ENCODE results near the gene MTOR. TPM values are rescaled to one million over a fixed set of nuclear protein-coding genes. Genes with fewer than 3 reads are reported as not detected.

MTOR gene
- polyA plus RNA-seq, 3 donors: 2.0 to 29.4 (median 3.3) TPM

DNA sequence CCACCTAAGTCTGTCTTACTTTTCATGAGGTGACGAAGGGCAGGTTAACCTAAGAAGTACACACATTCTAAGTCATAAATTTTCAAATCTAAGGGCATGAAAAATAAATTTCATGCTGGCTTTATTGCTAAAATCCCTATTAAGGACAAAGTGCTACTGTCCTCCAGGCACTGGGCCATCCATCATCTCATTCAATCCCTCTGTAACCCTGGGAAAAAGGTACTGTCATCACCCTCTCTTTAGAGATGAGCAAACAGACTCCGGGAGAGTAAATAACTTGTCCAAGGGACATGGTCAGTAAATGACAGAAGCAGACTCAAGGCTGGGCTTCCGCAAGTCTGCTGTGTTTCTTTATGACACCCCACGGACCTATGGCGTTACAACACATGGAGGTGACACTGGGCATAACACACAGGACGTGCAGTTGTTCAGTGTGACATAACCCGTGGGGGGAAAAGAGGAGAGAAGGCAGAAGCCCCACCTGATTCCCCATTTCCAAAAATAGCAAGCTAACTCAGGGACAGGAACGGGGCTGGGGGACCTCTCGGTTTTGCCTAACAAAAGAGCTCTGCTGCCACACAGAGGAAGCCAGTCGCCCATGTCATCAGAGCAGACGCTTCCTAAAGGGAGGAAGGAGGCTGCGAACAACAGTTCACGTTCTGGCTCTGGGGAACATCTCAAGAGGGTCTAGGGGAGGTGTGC is 190.0 kb downstream of the MTOR start:
- Histone ChIP-seq H4K20me1 (ENCODE audit: insufficient read depth, low read length) (no peaks in the 10 kb centered on the region), H2AFZ (ENCODE audit: insufficient read depth, low read depth, low read length, poor library complexity, severe bottlenecking) (no peak overlapping the region), H3K4me3 (replicated peaks in 1 of 3; ENCODE audit: low read depth in 2 of 3, low read length in 3 of 3) (no peak overlapping the region), H3K4me1 (ENCODE audit: control insufficient read depth in 1 of 2, insufficient read depth in 2 of 2, low read length in 2 of 2) (no peaks in the 10 kb centered on the region), H3K9me3 (replicated peaks in 1 of 2; ENCODE audit: control insufficient read depth in 1 of 2, insufficient read depth in 1 of 2, low read length in 2 of 2) (no peaks in the 10 kb centered on the region), H3K36me3 (replicated peaks in 1 of 2; ENCODE audit: control insufficient read depth in 1 of 2, insufficient read depth in 2 of 2, low read length in 2 of 2) (peaks cover 95 to 100% of the 10 kb centered on the region in 2 donors), H3K27me3 (ENCODE audit: control insufficient read depth in 2 of 2, insufficient read depth in 2 of 2, low read length in 2 of 2) (no peaks in the 10 kb centered on the region), H3K9ac (ENCODE audit: insufficient read depth, low read length, poor library complexity, severe bottlenecking) (no peak overlapping the region), H3K79me2 (ENCODE audit: insufficient read depth, low read length) (no peaks in the 10 kb centered on the region), H3K27ac (ENCODE audit: low read depth in 1 of 2, low read length in 2 of 2) (no peak overlapping the region), H3K4me2 (replicated peaks; ENCODE audit: extremely low read depth, low read length, poor library complexity, severe bottlenecking) (no peak overlapping the region)
- TF ChIP-seq, protein P1, sequence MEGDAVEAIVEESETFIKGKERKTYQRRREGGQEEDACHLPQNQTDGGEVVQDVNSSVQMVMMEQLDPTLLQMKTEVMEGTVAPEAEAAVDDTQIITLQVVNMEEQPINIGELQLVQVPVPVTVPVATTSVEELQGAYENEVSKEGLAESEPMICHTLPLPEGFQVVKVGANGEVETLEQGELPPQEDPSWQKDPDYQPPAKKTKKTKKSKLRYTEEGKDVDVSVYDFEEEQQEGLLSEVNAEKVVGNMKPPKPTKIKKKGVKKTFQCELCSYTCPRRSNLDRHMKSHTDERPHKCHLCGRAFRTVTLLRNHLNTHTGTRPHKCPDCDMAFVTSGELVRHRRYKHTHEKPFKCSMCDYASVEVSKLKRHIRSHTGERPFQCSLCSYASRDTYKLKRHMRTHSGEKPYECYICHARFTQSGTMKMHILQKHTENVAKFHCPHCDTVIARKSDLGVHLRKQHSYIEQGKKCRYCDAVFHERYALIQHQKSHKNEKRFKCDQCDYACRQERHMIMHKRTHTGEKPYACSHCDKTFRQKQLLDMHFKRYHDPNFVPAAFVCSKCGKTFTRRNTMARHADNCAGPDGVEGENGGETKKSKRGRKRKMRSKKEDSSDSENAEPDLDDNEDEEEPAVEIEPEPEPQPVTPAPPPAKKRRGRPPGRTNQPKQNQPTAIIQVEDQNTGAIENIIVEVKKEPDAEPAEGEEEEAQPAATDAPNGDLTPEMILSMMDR (IDR thresholded peaks at IDR 0.05): no peak
- 90% methylated on average over 4 of the region's 13 CpGs for WGBS (ENCODE audit: insufficient coverage)
- Mint-ChIP-seq H3K27me3 (ENCODE audit: low read depth in 3 of 3) (peaks cover 0 to 4% (median 2%) of the 10 kb centered on the region in 3 donors), H3K27ac (peak overlapping the region in 1 of 7 donors; percentile 51), H3K9me3 (no peaks in the 10 kb centered on the region), H3K36me3 (peaks cover 84 to 98% of the 10 kb centered on the region in 2 donors), H3K4me3 (no peak overlapping the region), H3K4me1 (no peaks in the 10 kb centered on the region)
- intact Hi-C loops (cut with micrococcal nuclease): no loop called here
- no peak for DNase-seq

DNA sequence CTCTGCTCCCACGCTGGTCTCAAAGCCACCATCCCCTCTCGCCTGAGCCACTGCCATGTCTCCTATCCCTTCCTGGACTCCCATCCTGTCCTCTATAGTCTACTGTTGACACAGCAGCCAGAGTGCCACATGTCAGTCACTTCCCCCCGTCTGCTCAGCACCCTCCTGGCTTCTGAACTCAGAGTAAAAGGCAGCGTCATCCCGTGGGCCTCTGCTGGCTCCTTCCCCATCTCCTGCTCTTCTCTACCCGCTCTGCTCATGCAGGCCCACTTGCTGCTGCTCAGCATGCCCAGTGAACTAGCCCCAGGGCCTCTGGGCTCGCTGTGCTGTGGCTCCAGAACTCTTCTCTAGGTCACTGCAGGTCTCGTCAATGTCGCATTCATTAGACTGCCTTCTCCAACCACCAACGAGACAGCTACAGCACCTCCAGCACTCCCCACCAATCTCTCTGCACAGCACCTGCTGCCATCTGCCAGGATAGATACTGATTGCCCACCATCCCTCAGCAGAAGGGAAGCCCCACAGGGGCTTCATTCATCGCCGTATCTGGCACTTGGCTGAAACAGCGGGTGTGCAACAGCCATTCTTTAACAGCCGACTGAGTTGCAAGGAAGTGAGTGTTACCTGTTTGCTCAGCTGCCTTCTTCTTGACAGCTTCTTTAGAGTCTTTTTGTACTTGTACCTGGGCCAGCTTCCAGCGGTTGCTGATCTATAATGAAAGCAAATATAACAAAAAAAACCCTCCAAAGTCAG is 190.7 kb downstream of the MTOR start:
- H3K36me3 ChIP-seq (replicated peaks in 1 of 2; ENCODE audit: control insufficient read depth in 1 of 2, insufficient read depth in 2 of 2, low read length in 2 of 2): peaks cover 92 to 99% of the 10 kb centered on the region in 2 donors
- DNase-seq: no peak
- intact Hi-C loops (cut with micrococcal nuclease): no loop called here
- no peak overlapping the region for H2AFZ ChIP-seq (ENCODE audit: insufficient read depth, low read depth, low read length, poor library complexity, severe bottlenecking)
- Mint-ChIP-seq H3K27me3 (ENCODE audit: low read depth in 3 of 3) (peaks cover 0 to 4% (median 2%) of the 10 kb centered on the region in 3 donors), H3K9me3 (no peaks in the 10 kb centered on the region), H3K27ac (peak overlapping the region in 1 of 7 donors; percentile 9), H3K4me3 (no peak overlapping the region), H3K4me1 (no peaks in the 10 kb centered on the region), H3K36me3 (peaks cover 82 to 98% of the 10 kb centered on the region in 2 donors)
- TF ChIP-seq, protein P1 (IDR thresholded peaks at IDR 0.05): no peak
- no peaks in the 10 kb centered on the region for H3K79me2 ChIP-seq (ENCODE audit: insufficient read depth, low read length)
- H4K20me1 ChIP-seq (ENCODE audit: insufficient read depth, low read length): no peaks in the 10 kb centered on the region
- H3K9ac ChIP-seq (ENCODE audit: insufficient read depth, low read length, poor library complexity, severe bottlenecking): no peak overlapping the region
- 88% methylated on average over 10 of the region's 15 CpGs for WGBS (ENCODE audit: insufficient coverage)
- H3K9me3 ChIP-seq (replicated peaks in 1 of 2; ENCODE audit: control insufficient read depth in 1 of 2, insufficient read depth in 1 of 2, low read length in 2 of 2): no peaks in the 10 kb centered on the region
- no peaks in the 10 kb centered on the region for H3K27me3 ChIP-seq (ENCODE audit: control insufficient read depth in 2 of 2, insufficient read depth in 2 of 2, low read length in 2 of 2)
- no peaks in the 10 kb centered on the region for H3K4me1 ChIP-seq (ENCODE audit: control insufficient read depth in 1 of 2, insufficient read depth in 2 of 2, low read length in 2 of 2)
- no peak overlapping the region for H3K4me3 ChIP-seq (replicated peaks in 1 of 3; ENCODE audit: low read depth in 2 of 3, low read length in 3 of 3)
- H3K27ac ChIP-seq (ENCODE audit: low read depth in 1 of 2, low read length in 2 of 2): no peak overlapping the region
- no peak overlapping the region for H3K4me2 ChIP-seq (replicated peaks; ENCODE audit: extremely low read depth, low read length, poor library complexity, severe bottlenecking)
